Activated naive CD8-positive, alpha-beta T cell treated with anti-CD3 and anti-CD28 coated beads, Interleukin-2, amount 10 ng/mL, durations not matched to agents 7 days and 5 days (primary cell): ENCODE measurements around the gene LASP1. TPM values are rescaled to one million over a fixed set of nuclear protein-coding genes. Genes with fewer than 3 reads are reported as not detected.

Experiments used
- microRNA-seq: library from miRNA; unstranded; fragments of <30 nt; microRNA quantifications from one replicate; pipeline ENCODE4 v1.2.0, GENCODE V29; 2022
- total RNA-seq, 2 experiments: library from RNA; stranded (reverse); gene quantifications; one replicate each; pipeline ENCODE4 v1.2.3, GENCODE V29; 2021

LASP1 gene
- total RNA-seq, 2 experiments from 2014 or later = 227 to 236 TPM

Small RNA genes within 50 kb of the gene (microRNA-seq; reads per million reads assigned to microRNA genes)
- gene MIR4727 = not detected
- not detected for gene MIR6779

Other genes starting within 250 kb of the LASP1 start
- gene EPOP, start 195.1 kb upstream of the LASP1 start, total RNA-seq = 1 to 10 TPM; 7.2 TPM
- 100 to 1,000 TPM; 333 to 343 TPM for gene MLLT6, start 164.8 kb upstream of the LASP1 start, total RNA-seq
- 10 to 100 TPM; 30.4 to 37.3 TPM for gene CISD3, start 139.7 kb upstream of the LASP1 start, total RNA-seq
- gene PCGF2, start 121.7 kb upstream of the LASP1 start, total RNA-seq = 1 to 10 TPM; 1.8 to 2.0 TPM
- gene PSMB3, start 117.3 kb upstream of the LASP1 start, total RNA-seq = 100 to 1,000 TPM; 182 to 189 TPM
- 10 to 100 TPM; 55.1 to 58.0 TPM for gene PIP4K2B, start 70.5 kb upstream of the LASP1 start, total RNA-seq
- 10 to 100 TPM; 35.2 to 37.5 TPM for gene CWC25, start 44.7 kb upstream of the LASP1 start, total RNA-seq
- gene RPL23, start 16.3 kb upstream of the LASP1 start, total RNA-seq = 1,000 to 10,000 TPM; 1,166 to 1,188 TPM
- gene FBXO47, start 97.3 kb downstream of the LASP1 start, total RNA-seq = under 1 TPM in 1 of 2 experiments, not detected in 1; 0.14 TPM